Esophagus muscularis mucosa (tissue), 4 donors: ENCODE measurements around the gene MMP23B.
"Not testable (repeated sequence)": the region's sequence is repeated elsewhere in the genome, so short reads cannot be mapped to it uniquely, and the experiment has no call there.

Source experiments
- EP300 ChIP-seq: sonication (generic); formaldehyde crosslinking; IDR thresholded peaks from one replicate; pipeline ENCODE4 v1.6.1; 2017; ENCODE audit warnings: antibody characterized with exemption
- POLR2A ChIP-seq: fragments of 450-650 bp; IDR thresholded peaks from one replicate; pipeline ENCODE4 v1.6.1; 2017; ENCODE audit warnings: antibody characterized with exemption, moderate library complexity, mild to moderate bottlenecking, low read depth
- POLR2AphosphoS5 ChIP-seq, 2 donors: sonication (generic); formaldehyde crosslinking; IDR thresholded peaks; one replicate each; pipeline ENCODE4 v1.6.1; 2017; ENCODE audit warnings: antibody characterized with exemption in 2 of 2
- TF ChIP-seq, protein P1 (sequence below), 3 experiments: fragments of 200-600 bp in 2 of 3; fragments of 450-650 bp in 1 of 3; sonication (generic) in 2 of 3; IDR thresholded peaks; one replicate each; pipeline ENCODE4 v1.5.1; 2017 to 2019; ENCODE audit warnings: antibody characterized with exemption in 3 of 3, mild to moderate bottlenecking in 2 of 3, moderate library complexity in 1 of 3

- not testable (repeated sequence) for TF ChIP-seq POLR2A; POLR2AphosphoS5 (IDR thresholded peaks at IDR 0.05); EP300
- TF ChIP-seq, protein P1, sequence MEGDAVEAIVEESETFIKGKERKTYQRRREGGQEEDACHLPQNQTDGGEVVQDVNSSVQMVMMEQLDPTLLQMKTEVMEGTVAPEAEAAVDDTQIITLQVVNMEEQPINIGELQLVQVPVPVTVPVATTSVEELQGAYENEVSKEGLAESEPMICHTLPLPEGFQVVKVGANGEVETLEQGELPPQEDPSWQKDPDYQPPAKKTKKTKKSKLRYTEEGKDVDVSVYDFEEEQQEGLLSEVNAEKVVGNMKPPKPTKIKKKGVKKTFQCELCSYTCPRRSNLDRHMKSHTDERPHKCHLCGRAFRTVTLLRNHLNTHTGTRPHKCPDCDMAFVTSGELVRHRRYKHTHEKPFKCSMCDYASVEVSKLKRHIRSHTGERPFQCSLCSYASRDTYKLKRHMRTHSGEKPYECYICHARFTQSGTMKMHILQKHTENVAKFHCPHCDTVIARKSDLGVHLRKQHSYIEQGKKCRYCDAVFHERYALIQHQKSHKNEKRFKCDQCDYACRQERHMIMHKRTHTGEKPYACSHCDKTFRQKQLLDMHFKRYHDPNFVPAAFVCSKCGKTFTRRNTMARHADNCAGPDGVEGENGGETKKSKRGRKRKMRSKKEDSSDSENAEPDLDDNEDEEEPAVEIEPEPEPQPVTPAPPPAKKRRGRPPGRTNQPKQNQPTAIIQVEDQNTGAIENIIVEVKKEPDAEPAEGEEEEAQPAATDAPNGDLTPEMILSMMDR (IDR thresholded peaks at IDR 0.05), result not testable (repeated sequence)
Observed at GRCh38 chr1:1636621-1637478, 4.9 kb downstream of the MMP23B start.
